GM06990 (cell line): Measurements from ENCODE around the gene IL10.

Experiments
- DNase-seq: peaks from one replicate; pipeline ENCODE4 v3.0.0-alpha.2; 2011; ENCODE audit not compliant: insufficient read length; ENCODE audit errors: extremely low read depth
- H3K27me3 ChIP-seq: replicated peaks from 2 replicates; pipeline ENCODE4 v1.6.0; 2011; ENCODE audit warnings: low read length; ENCODE audit not compliant: control insufficient read depth, insufficient read depth
- H3K36me3 ChIP-seq: 2 replicates; pipeline ENCODE4 v1.5.1; 2011; ENCODE audit warnings: low read length; ENCODE audit not compliant: control insufficient read depth, insufficient read depth
- H3K4me3 ChIP-seq: replicated peaks from 2 replicates; pipeline ENCODE4 v1.5.1; 2011; ENCODE audit warnings: low read depth, mild to moderate bottlenecking, control low read depth, low read length
- CTCF ChIP-seq: IDR thresholded peaks from 2 replicates; pipeline ENCODE4 v1.5.1; 2011; ENCODE audit warnings: low read length, control low read depth, mild to moderate bottlenecking, inconsistent platforms; ENCODE audit not compliant: insufficient read depth, poor library complexity, severe bottlenecking

IL10 gene

GRCh38 chr1:206797534-206798383 is 25.5 kb upstream of the IL10 start:
- no peak for DNase-seq
- no peaks in the 10 kb centered on the region; the same call in none of the 2 replicates for H3K36me3 ChIP-seq
- H3K27me3 ChIP-seq, result no peaks in the 10 kb centered on the region
- H3K4me3 ChIP-seq, result no peak overlapping the region
- peak; percentile 85 for TF ChIP-seq CTCF

- DNase-seq, result no peak
- no peaks in the 10 kb centered on the region for H3K27me3 ChIP-seq
- no peaks in the 10 kb centered on the region; the same call in none of the 2 replicates for H3K36me3 ChIP-seq
- no peak for TF ChIP-seq CTCF
- no peak overlapping the region for H3K4me3 ChIP-seq
Observed at GRCh38 chr1:206796981-206797402, 24.7 kb upstream of the IL10 start.

- DNase-seq, result no peak
- no peak overlapping the region for H3K4me3 ChIP-seq
- no peak for TF ChIP-seq CTCF
- no peaks in the 10 kb centered on the region; the same call in none of the 2 replicates for H3K36me3 ChIP-seq
- H3K27me3 ChIP-seq, result no peaks in the 10 kb centered on the region
Observed at GRCh38 chr1:206796116-206796515, 23.8 kb upstream of the IL10 start.

GRCh38 chr1:206794294-206794908 is 22.1 kb upstream of the IL10 start:
- Histone ChIP-seq H3K27me3 (no peaks in the 10 kb centered on the region), H3K4me3 (no peak overlapping the region), H3K36me3 (no peaks in the 10 kb centered on the region; the same call in 1 of the 2 replicates)
- DNase-seq, result no peak
- TF ChIP-seq CTCF, result no peak

- Histone ChIP-seq H3K4me3 (no peak overlapping the region), H3K36me3 (no peaks in the 10 kb centered on the region), H3K27me3 (no peaks in the 10 kb centered on the region)
- no peak for DNase-seq
- no peak for TF ChIP-seq CTCF
Observed at GRCh38 chr1:206793620-206794019, 21.3 kb upstream of the IL10 start.
